Tibial nerve (tissue), 4 donors: ENCODE results near the gene ASPG. TPM values are rescaled to one million over a fixed set of nuclear protein-coding genes. Genes with fewer than 3 reads are reported as not detected.

Source experiments
- DNase-seq, 2 donors: peaks; one replicate each; pipeline ENCODE4 v3.0.0-alpha.2; 2019; ENCODE audit warnings: low spot score in 2 of 2
- H3K27ac ChIP-seq, 4 donors: fragments of 200-600 bp; sonication (generic) in 3 of 4; one replicate each; pipeline ENCODE4 v1.5.1; 2017 to 2019; ENCODE audit warnings: mild to moderate bottlenecking in 1 of 4
- H3K27me3 ChIP-seq, 2 donors: fragments of 200-600 bp; sonication (generic) in 1 of 2; one replicate each; pipeline versions ENCODE4 v1.5.1 to v1.6.0; 2017 to 2019
- H3K36me3 ChIP-seq, 3 donors: fragments of 200-600 bp; sonication (generic); one replicate each; pipeline ENCODE4 v1.5.1; 2018 to 2019
- H3K4me1 ChIP-seq, 4 donors: fragments of 200-600 bp; sonication (generic) in 3 of 4; one replicate each; pipeline ENCODE4 v1.5.1; 2017 to 2019
- H3K4me3 ChIP-seq, 4 donors: fragments of 200-600 bp; sonication (generic) in 3 of 4; one replicate each; pipeline ENCODE4 v1.5.1; 2017 to 2019; ENCODE audit warnings: mild to moderate bottlenecking in 1 of 4, moderate library complexity in 1 of 4
- H3K9me3 ChIP-seq, 4 donors: fragments of 200-600 bp; sonication (generic) in 3 of 4; one replicate each; pipeline ENCODE4 v1.5.1; 2017 to 2019
- EP300 ChIP-seq, 2 donors: sonication (generic); formaldehyde crosslinking; IDR thresholded peaks; one replicate each; pipeline ENCODE4 v1.6.1; 2017; ENCODE audit warnings: antibody characterized with exemption in 2 of 2, mild to moderate bottlenecking in 1 of 2
- POLR2A ChIP-seq, 2 donors: fragments of 450-650 bp; IDR thresholded peaks; one replicate each; pipeline ENCODE4 v1.6.1; 2017; ENCODE audit warnings: antibody characterized with exemption in 2 of 2, mild to moderate bottlenecking in 2 of 2, moderate library complexity in 2 of 2
- WGBS, 2 donors: methylation state at CpG; one replicate each; pipeline ENCODE4 v1.1.5; 2018; 5-methylcytosine and 5-hydroxymethylcytosine counted together
- total RNA-seq, 4 donors: library from RNA; depleted of rRNA; stranded (reverse); fragments of >200 nt; gene quantifications; one replicate each; pipeline ENCODE4 v1.1.0, GENCODE V29; 2016
- TF ChIP-seq, protein P1 (sequence below), 5 experiments: fragments of 200-600 bp in 3 of 5; fragments of 450-650 bp in 2 of 5; sonication (generic) in 3 of 5; IDR thresholded peaks; one replicate each; pipeline ENCODE4 v1.5.1; 2016 to 2019; ENCODE audit warnings: antibody characterized with exemption in 5 of 5, mild to moderate bottlenecking in 3 of 5, moderate library complexity in 2 of 5

Gene ASPG
- total RNA-seq, 4 donors from 2014 or later: 2.4 to 8.7 (median 2.7) TPM

DNA sequence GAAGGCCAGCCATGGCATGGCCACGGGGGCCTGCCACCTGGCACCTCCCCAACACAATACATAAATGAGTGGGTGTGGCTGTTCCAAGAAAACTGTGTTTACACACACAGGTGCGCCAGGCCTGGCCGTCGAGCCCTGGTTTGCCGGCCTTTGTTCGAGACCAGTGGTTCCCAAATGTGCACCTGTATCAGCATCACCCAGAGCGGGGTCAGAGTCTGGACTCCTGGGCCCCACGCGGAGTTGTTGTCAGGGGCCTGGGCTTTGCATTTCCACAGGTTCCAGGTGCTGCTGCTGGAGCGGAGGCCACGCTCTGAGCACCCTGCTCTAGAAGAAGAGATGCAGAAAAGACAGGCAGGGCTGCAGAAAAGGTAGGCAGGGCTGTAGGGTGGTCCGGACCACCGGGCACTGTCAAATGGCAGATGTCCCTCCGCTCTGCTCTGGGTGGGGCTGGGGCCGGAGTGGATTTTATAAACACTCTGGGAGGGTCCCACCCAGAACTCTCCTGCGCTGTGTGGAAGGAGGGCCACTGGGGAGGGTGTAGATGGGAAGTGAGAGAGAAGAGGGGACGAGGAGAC, 4.2 kb upstream of the ASPG start:
- DNase-seq: no peak
- Histone ChIP-seq H3K27ac (no peak overlapping the region), H3K4me1 (peaks cover 0 to 19% (median 0%) of the 10 kb centered on the region in 4 donors), H3K27me3 (peaks cover 0 to 28% of the 10 kb centered on the region in 2 donors), H3K36me3 (no peaks in the 10 kb centered on the region), H3K4me3 (no peak overlapping the region), H3K9me3 (no peaks in the 10 kb centered on the region)
- no peak for TF ChIP-seq POLR2A (IDR thresholded peaks at IDR 0.05)
- TF ChIP-seq EP300 (IDR thresholded peaks at IDR 0.05): no peak
- TF ChIP-seq, protein P1, sequence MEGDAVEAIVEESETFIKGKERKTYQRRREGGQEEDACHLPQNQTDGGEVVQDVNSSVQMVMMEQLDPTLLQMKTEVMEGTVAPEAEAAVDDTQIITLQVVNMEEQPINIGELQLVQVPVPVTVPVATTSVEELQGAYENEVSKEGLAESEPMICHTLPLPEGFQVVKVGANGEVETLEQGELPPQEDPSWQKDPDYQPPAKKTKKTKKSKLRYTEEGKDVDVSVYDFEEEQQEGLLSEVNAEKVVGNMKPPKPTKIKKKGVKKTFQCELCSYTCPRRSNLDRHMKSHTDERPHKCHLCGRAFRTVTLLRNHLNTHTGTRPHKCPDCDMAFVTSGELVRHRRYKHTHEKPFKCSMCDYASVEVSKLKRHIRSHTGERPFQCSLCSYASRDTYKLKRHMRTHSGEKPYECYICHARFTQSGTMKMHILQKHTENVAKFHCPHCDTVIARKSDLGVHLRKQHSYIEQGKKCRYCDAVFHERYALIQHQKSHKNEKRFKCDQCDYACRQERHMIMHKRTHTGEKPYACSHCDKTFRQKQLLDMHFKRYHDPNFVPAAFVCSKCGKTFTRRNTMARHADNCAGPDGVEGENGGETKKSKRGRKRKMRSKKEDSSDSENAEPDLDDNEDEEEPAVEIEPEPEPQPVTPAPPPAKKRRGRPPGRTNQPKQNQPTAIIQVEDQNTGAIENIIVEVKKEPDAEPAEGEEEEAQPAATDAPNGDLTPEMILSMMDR (IDR thresholded peaks at IDR 0.05): no peak
- 82 to 84% methylated on average over 8 to 16 of the region's 17 CpGs for WGBS, 2 donors

DNA sequence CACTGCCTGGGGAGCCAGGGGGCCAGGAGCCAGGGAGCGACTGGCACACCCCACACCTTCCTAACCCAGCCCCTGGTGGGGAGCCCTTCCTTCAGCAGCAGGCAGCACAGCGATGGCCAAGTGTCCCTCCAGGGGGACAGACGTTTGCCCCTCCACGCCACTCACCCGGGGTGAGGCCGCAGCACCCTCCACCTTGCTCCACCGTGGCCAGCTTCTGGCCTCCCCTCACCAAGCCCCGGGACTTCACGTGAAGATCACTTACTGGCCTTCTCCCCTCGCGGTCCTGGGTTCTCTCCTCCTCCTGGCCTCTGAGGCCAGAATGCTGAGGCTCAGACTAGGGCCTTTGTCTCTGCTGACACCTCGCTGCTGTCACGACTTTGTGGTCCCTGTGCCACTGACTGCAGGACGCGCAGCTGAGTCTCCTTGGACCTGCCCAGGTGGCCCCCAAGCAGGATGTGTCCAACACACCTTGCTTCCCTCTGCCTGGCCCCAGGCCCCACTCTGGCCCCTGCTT, 3.5 kb upstream of the ASPG start:
- Histone ChIP-seq H3K27me3 (peaks cover 0 to 35% of the 10 kb centered on the region in 2 donors), H3K36me3 (no peaks in the 10 kb centered on the region), H3K4me1 (peaks cover 0 to 19% (median 0%) of the 10 kb centered on the region in 4 donors), H3K9me3 (no peaks in the 10 kb centered on the region), H3K27ac (no peak overlapping the region), H3K4me3 (no peak overlapping the region)
- no peak for DNase-seq
- WGBS, 2 donors: 82 to 83% methylated on average over 11 to 14 of the region's 15 CpGs
- TF ChIP-seq POLR2A (IDR thresholded peaks at IDR 0.05): no peak

DNA sequence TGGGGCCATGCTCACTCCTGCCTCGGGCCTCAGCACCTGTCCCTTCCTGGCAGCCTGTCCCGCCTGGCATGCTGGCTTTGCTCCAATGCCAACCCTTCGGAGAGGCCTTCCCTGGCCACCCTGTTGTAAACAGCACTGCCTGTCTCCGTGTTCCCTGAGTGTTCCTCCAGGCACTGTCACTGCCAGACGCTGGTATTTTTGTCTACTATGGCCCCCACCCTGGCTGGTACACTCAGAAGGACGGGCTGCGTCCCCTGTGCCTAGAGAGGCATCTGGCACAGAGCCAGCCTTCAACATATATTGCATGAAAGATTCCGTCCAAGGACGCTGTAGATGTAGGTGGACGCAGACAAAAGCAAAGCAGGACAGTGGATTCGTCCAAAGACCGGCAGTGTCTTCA, 2.7 kb upstream of the ASPG start:
- DNase-seq: no peak
- H3K9me3 ChIP-seq: no peaks in the 10 kb centered on the region
- H3K27me3 ChIP-seq: peaks cover 0 to 43% of the 10 kb centered on the region in 2 donors
- TF ChIP-seq EP300 (IDR thresholded peaks at IDR 0.05) (no peak), POLR2A (IDR thresholded peaks at IDR 0.05) (no peak)
- TF ChIP-seq, protein P1 (IDR thresholded peaks at IDR 0.05): no peak
- no peak overlapping the region for H3K27ac ChIP-seq
- 63 to 69% methylated on average over 12 of the region's 12 CpGs for WGBS, 2 donors
- no peak overlapping the region for H3K4me3 ChIP-seq
- peaks cover 0 to 18% (median 0%) of the 10 kb centered on the region in 4 donors for H3K4me1 ChIP-seq
- H3K36me3 ChIP-seq: no peaks in the 10 kb centered on the region

DNA sequence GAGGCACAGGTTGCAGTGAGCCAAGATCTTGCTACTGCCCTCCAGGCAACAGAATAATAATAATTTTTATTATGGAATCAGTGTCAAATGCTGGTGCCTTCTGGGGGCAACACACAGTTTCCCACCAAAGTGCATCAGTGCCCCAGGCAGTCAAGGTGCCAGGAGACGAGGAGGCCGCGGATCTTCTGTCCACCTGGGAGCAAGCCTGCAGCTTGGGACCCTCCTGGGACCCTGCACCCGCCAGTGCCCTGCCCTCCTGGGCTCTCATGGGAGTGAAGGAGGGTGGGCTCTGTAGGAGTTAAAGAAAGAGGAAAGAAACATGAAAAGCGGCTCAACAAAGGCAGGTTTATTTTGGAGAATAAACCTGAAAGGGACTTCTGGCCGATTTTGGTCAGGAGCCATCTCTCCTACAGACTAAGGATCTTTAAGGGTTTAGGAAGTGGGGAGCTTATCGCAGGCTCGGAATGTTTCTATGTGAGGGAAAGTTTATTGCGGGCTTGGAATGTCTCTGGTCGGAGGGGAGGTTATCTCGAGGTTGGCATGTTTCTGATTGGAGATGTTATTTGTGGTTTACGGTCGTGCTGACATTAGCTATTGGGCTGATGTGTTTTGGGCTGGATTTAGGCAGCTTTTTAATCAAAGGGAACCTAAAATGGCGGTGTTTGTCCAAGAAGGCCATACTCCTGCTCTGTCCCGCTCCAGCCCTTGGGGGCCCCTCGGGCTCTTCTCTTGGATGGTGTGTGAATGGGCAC, 1.1 kb upstream of the ASPG start:
- peak overlapping the region in 1 of 4 donors; percentile 26 for H3K27ac ChIP-seq
- 49 to 58% methylated on average over 16 of the region's 16 CpGs for WGBS, 2 donors
- H3K4me3 ChIP-seq: no peak overlapping the region
- TF ChIP-seq, protein P1 (IDR thresholded peaks at IDR 0.05): no peak
- TF ChIP-seq POLR2A (IDR thresholded peaks at IDR 0.05): no peak
- TF ChIP-seq EP300 (IDR thresholded peaks at IDR 0.05): no peak
- peaks cover 0 to 14% (median 0%) of the 10 kb centered on the region in 4 donors for H3K4me1 ChIP-seq
- no peaks in the 10 kb centered on the region for H3K9me3 ChIP-seq
- no peaks in the 10 kb centered on the region for H3K36me3 ChIP-seq
- H3K27me3 ChIP-seq: peaks cover 0 to 49% of the 10 kb centered on the region in 2 donors
- DNase-seq: no peak

DNA sequence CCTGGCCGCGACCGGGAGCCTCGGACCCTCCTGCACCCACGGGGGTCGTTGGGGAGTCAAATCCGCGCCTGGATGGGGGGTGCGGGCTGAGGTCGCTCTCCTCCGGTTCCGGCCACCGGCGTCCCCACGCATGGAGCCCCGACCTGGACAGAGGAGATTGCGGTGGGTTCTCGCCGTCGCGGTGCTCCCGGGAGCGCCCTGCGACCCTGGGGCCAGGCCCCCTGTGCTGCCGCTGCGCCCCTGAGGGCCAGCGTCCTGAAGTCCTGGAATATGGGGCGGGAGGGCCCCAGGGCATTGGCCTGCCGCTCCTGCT, 345 bp downstream of the ASPG start:
- no peak overlapping the region for H3K27ac ChIP-seq
- H3K9me3 ChIP-seq: peaks cover 0 to 6% (median 0%) of the 10 kb centered on the region in 4 donors
- H3K4me1 ChIP-seq: peaks cover 0 to 14% (median 0%) of the 10 kb centered on the region in 4 donors
- no peaks in the 10 kb centered on the region for H3K36me3 ChIP-seq
- peak overlapping the region; percentile 13 to 49 (median 26) for H3K4me3 ChIP-seq
- 14 to 16% methylated on average over 10 to 19 of the region's 29 CpGs for WGBS, 2 donors
- H3K27me3 ChIP-seq: peaks cover 0 to 47% of the 10 kb centered on the region in 2 donors
- DNase-seq: no peak
- TF ChIP-seq POLR2A (IDR thresholded peaks at IDR 0.05) (no peak), EP300 (IDR thresholded peaks at IDR 0.05) (no peak)
- TF ChIP-seq, protein P1 (IDR thresholded peaks at IDR 0.05): no peak
